Endothelial cell of umbilical vein (primary cell): ENCODE measurements around the gene APRT. TPM values are rescaled to one million over a fixed set of nuclear protein-coding genes. Genes with fewer than 3 reads are reported as not detected.

Source experiments
- BruUV-seq: library from RNA; stranded (reverse); fragments of 400-500 nt; replicated peaks from 2 replicates; lab custom pipeline; 2021; lab: Mats Ljungman, UMichigan
- CTCF ChIA-PET: fragments of 300-600, 350-600 bp; sonication (Branson Sonifier 250); formaldehyde crosslinking; loops from one replicate; lab custom pipeline; 2021; ENCODE audit warnings: antibody characterized with exemption, inconsistent platforms; lab: Charles Lee
- POLR2A ChIA-PET: fragments of 300-600, 350-600 bp; sonication (Branson Sonifier 250); formaldehyde crosslinking; loops from one replicate; lab custom pipeline; 2021; ENCODE audit warnings: antibody characterized with exemption, inconsistent platforms; lab: Charles Lee
- DNase-seq: peaks from one replicate; pipeline ENCODE4 v3.0.0-alpha.2; 2011; ENCODE audit warnings: low read depth, low spot score
- FAIRE-seq: peaks from 2 replicates; lab custom pipeline; 2011; peaks lifted over from hg19 to GRCh38; lab: Jason Lieb, UNC
- H2AFZ ChIP-seq: 2 replicates; pipeline ENCODE4 v1.6.0; 2012; ENCODE audit warnings: low read depth, low read length, control low read depth, inconsistent platforms
- H3K27ac ChIP-seq: 2 replicates; pipeline ENCODE4 v1.5.1; 2011; ENCODE audit warnings: low read depth, mild to moderate bottlenecking, control low read depth, low read length, moderate library complexity; ENCODE audit not compliant: insufficient read depth
- H3K27me3 ChIP-seq, 2 experiments: 2 replicates each; pipeline versions ENCODE4 v1.6.0 to v1.6.1; 2011; ENCODE audit warnings: low read length in 2 of 2, mixed read lengths in 1 of 2; ENCODE audit not compliant: control insufficient read depth in 2 of 2, insufficient read depth in 2 of 2
- H3K36me3 ChIP-seq, 2 experiments: 2 replicates in 1 of 2; 3 replicates in 1 of 2; pipeline ENCODE4 v1.5.1; 2011; ENCODE audit warnings: low read length in 2 of 2, mild to moderate bottlenecking in 1 of 2, moderate library complexity in 1 of 2; ENCODE audit not compliant: control insufficient read depth in 2 of 2, insufficient read depth in 2 of 2; ENCODE audit errors: extremely low read depth in 1 of 2
- H3K4me1 ChIP-seq: 3 replicates; pipeline ENCODE4 v1.5.1; 2011; ENCODE audit warnings: mild to moderate bottlenecking, low read length; ENCODE audit not compliant: control insufficient read depth, insufficient read depth; ENCODE audit errors: extremely low read depth
- H3K4me2 ChIP-seq: 2 replicates; pipeline ENCODE4 v1.6.1; 2011; ENCODE audit warnings: low read length, control low read depth, mixed read lengths; ENCODE audit not compliant: insufficient read depth
- H3K4me3 ChIP-seq, 3 experiments: fragments of 200-600 bp in 1 of 3; sonication (generic), shearing (Covaris generic) in 1 of 3; replicated peaks in 1 of 3; 2 replicates each; pipeline ENCODE4 v1.5.1; 2011 to 2016; ENCODE audit warnings: control low read depth in 3 of 3, low read length in 3 of 3, mild to moderate bottlenecking in 2 of 3, inconsistent platforms in 1 of 3, low read depth in 1 of 3, moderate library complexity in 1 of 3; ENCODE audit not compliant: insufficient read depth in 1 of 3
- H3K79me2 ChIP-seq: 2 replicates; pipeline ENCODE4 v1.6.0; 2012; ENCODE audit warnings: low read length, inconsistent platforms; ENCODE audit not compliant: control insufficient read depth, insufficient read depth
- H3K9ac ChIP-seq: replicated peaks from 2 replicates; pipeline ENCODE3; 2011; ENCODE audit warnings: low read length, control low read depth; ENCODE audit not compliant: insufficient read depth; ENCODE audit errors: extremely low read depth
- H3K9me1 ChIP-seq: replicated peaks from 3 replicates; pipeline ENCODE4 v1.6.0; 2011; ENCODE audit warnings: mild to moderate bottlenecking, low read length; ENCODE audit not compliant: control insufficient read depth, insufficient read depth; ENCODE audit errors: extremely low read depth
- H3K9me3 ChIP-seq: replicated peaks from 2 replicates; pipeline ENCODE4 v1.5.1; 2012; ENCODE audit warnings: low read length, inconsistent platforms; ENCODE audit not compliant: control insufficient read depth, insufficient read depth
- H4K20me1 ChIP-seq: replicated peaks from 2 replicates; pipeline ENCODE3; 2011; ENCODE audit warnings: mild to moderate bottlenecking, low read length; ENCODE audit not compliant: control insufficient read depth, insufficient read depth; ENCODE audit errors: extremely low read depth
- EZH2 ChIP-seq: IDR thresholded peaks from 2 replicates; pipeline ENCODE4 v1.6.1; 2012; ENCODE audit warnings: borderline replicate concordance, low read depth, mild to moderate bottlenecking, moderate library complexity, low read length, inconsistent platforms; ENCODE audit not compliant: severe bottlenecking
- FOS ChIP-seq: IDR thresholded peaks from 2 replicates; pipeline ENCODE4 v1.6.1; 2011; ENCODE audit warnings: mild to moderate bottlenecking, low read length, moderate library complexity, borderline replicate concordance; ENCODE audit not compliant: insufficient read depth
- GATA2 ChIP-seq: IDR thresholded peaks from 2 replicates; pipeline ENCODE4 v1.7.0; 2011; ENCODE audit warnings: low read depth, mild to moderate bottlenecking, moderate library complexity, mixed read lengths, low read length; ENCODE audit not compliant: insufficient read length, insufficient read depth
- JUN ChIP-seq: IDR thresholded peaks from 2 replicates; pipeline ENCODE4 v1.6.1; 2011; ENCODE audit warnings: borderline replicate concordance, low read depth; ENCODE audit not compliant: insufficient read length, insufficient read depth
- MAX ChIP-seq: IDR thresholded peaks from 2 replicates; pipeline ENCODE4 v1.6.1; 2011; ENCODE audit not compliant: insufficient read depth, insufficient read length
- MYC ChIP-seq: IDR thresholded peaks from one replicate; pipeline ENCODE4 v1.6.1; 2011; ENCODE audit warnings: mild to moderate bottlenecking, low read depth, low read length
- POLR2AphosphoS5 ChIP-seq: IDR thresholded peaks from 2 replicates; pipeline ENCODE4 v1.6.1; 2012; ENCODE audit warnings: low read depth, mild to moderate bottlenecking, control low read depth, low read length, moderate library complexity; ENCODE audit not compliant: insufficient read depth
- dilution Hi-C: fragments of 300-500 bp; cut with MboI; formaldehyde crosslinking; loops from one replicate; pipeline ENCODE4 v1.15.0; 2019; ENCODE audit warnings: low sequenced_read_pairs; ENCODE audit not compliant: extremely low pct_ligation_motif_present
- intact Hi-C: fragments of 100-400 bp; cut with micrococcal nuclease; formaldehyde crosslinking; loops from one replicate; pipeline ENCODE4 v1.10.0; 2022
- polyA plus RNA-seq, 4 experiments: library from polyadenylated mRNA; depleted of rRNA in 3 of 4; stranded (reverse) in 3 of 4; unstranded in 1 of 4; fragments of >200 nt; gene quantifications; 2 replicates each; pipeline versions ENCODE4 v1.2.1 to v1.2.3, GENCODE V29; 2011 to 2012; ENCODE audit warnings: missing spikeins in 1 of 4
- total RNA-seq: library from RNA; stranded (reverse); gene quantifications from 2 replicates; pipeline ENCODE4 v1.2.3, GENCODE V29; 2021
- TF ChIP-seq, protein P1 (sequence below), 2 donors: IDR thresholded peaks; 1 replicate in 1 of 2; 2 replicates in 1 of 2; pipeline ENCODE4 v1.5.1; 2011; ENCODE audit warnings: low read length in 2 of 2, mild to moderate bottlenecking in 2 of 2, moderate library complexity in 2 of 2, control low read depth in 1 of 2, inconsistent platforms in 1 of 2, low read depth in 1 of 2; ENCODE audit not compliant: insufficient read depth in 1 of 2; ENCODE audit errors: extremely low read depth in 1 of 2

APRT gene
- total and polyA plus RNA-seq, 2 donors (not counting 3 experiments of a cell fraction or from before 2014, with no cell fraction given) = 143 to 152 TPM

DNA sequence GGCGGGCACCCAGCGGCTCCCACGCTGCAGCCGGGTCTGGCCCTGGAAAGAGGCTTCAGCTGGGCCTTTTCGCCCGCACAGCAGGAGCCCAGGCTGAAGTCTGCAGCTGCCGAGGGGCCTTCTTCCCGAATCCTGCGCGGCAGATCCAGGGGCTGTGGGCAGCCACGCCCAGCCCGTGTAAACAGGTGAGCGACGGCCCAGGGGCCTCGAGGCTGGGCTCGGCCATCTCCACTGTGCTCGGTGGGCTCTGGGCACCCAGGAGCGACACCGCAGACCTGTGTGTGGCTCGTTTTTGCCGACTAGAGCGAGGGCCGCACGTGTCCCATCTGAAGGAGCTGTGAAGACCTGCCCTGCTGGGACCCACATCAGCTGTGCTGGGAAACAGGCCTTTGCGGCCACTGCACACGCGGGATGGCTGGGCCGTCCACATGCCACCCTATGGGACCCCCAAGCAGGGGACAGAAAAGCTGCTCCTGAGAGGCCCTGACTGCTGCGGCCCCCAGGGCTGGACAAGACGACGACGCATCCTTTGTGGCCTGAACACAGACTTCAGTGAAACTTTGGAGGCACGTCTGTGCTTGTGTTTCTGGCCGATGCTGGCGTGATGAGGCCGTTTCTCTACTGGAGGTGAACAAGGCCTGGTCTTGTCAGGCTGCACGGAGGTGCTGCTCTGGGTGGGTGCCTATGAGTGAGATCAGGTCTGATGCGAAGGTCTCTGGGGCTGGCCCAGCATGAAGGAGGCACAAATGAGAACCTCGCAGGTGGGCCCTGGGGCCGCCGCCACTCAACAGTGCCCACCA is 5.2 kb upstream of the APRT start:
- H3K27me3 ChIP-seq = no peaks in the 10 kb centered on the region
- H3K9me3 ChIP-seq = no peaks in the 10 kb centered on the region
- TF ChIP-seq JUN = no peak
- TF ChIP-seq EZH2 = no peak
- TF ChIP-seq FOS = no peak
- TF ChIP-seq, protein P1, sequence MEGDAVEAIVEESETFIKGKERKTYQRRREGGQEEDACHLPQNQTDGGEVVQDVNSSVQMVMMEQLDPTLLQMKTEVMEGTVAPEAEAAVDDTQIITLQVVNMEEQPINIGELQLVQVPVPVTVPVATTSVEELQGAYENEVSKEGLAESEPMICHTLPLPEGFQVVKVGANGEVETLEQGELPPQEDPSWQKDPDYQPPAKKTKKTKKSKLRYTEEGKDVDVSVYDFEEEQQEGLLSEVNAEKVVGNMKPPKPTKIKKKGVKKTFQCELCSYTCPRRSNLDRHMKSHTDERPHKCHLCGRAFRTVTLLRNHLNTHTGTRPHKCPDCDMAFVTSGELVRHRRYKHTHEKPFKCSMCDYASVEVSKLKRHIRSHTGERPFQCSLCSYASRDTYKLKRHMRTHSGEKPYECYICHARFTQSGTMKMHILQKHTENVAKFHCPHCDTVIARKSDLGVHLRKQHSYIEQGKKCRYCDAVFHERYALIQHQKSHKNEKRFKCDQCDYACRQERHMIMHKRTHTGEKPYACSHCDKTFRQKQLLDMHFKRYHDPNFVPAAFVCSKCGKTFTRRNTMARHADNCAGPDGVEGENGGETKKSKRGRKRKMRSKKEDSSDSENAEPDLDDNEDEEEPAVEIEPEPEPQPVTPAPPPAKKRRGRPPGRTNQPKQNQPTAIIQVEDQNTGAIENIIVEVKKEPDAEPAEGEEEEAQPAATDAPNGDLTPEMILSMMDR (IDR thresholded peaks at IDR 0.05; ENCODE audit: extremely low read depth in 1 of 2, insufficient read depth in 1 of 2, low read depth in 1 of 2, low read length in 2 of 2) = no peak
- no peak for TF ChIP-seq POLR2AphosphoS5
- TF ChIP-seq MAX = no peak
- TF ChIP-seq MYC = no peak
- no peak for TF ChIP-seq GATA2
- no peaks in the 10 kb centered on the region for H3K9me1 ChIP-seq
- H3K79me2 ChIP-seq = no peaks in the 10 kb centered on the region
- no peak overlapping the region for H2AFZ ChIP-seq
- FAIRE-seq = no peak
- no peak overlapping the region for H3K27ac ChIP-seq
- ChIA-PET POLR2A (no interaction called here), CTCF (interaction anchor here (0.7 to 2.5 kb wide), 4 partner anchors 41 to 399 kb away, joined by 3 to 11 read pairs (median 5); no protein-coding TSS in a partner anchor)
- BruUV-seq = no TSS peak
- H4K20me1 ChIP-seq = no peaks in the 10 kb centered on the region
- H3K9ac ChIP-seq = no peak overlapping the region
- H3K36me3 ChIP-seq = peaks cover 0 to under 1% of the 10 kb centered on the region in 2 experiments
- intact Hi-C loops = loop anchor here (1.0 kb wide), 2 partner anchors 40 to 350 kb away; partner anchors contain the start of gene TRAPPC2L
- dilution Hi-C loops = no loop called here
- H3K4me3 ChIP-seq = no peak overlapping the region
- no peak for DNase-seq
- no peak overlapping the region for H3K4me2 ChIP-seq
- peaks cover 7% of the 10 kb centered on the region for H3K4me1 ChIP-seq
